Stimulated activated naive CD4-positive, alpha-beta T cell treated with Interleukin-2 at 50 U/mL for 16 hours (primary cell): ENCODE data around the gene NUAK1.

Source experiments
- DNase-seq: peaks from one replicate; lab custom pipeline; 2025; lab: John Stamatoyannopoulos, UW

The NUAK1 gene

GRCh38 chr12:106130474-106131113, 8.2 kb downstream of the NUAK1 start:
- no peak for DNase-seq

GRCh38 chr12:106128585-106129328, 10.0 kb downstream of the NUAK1 start:
- no peak for DNase-seq

DNA sequence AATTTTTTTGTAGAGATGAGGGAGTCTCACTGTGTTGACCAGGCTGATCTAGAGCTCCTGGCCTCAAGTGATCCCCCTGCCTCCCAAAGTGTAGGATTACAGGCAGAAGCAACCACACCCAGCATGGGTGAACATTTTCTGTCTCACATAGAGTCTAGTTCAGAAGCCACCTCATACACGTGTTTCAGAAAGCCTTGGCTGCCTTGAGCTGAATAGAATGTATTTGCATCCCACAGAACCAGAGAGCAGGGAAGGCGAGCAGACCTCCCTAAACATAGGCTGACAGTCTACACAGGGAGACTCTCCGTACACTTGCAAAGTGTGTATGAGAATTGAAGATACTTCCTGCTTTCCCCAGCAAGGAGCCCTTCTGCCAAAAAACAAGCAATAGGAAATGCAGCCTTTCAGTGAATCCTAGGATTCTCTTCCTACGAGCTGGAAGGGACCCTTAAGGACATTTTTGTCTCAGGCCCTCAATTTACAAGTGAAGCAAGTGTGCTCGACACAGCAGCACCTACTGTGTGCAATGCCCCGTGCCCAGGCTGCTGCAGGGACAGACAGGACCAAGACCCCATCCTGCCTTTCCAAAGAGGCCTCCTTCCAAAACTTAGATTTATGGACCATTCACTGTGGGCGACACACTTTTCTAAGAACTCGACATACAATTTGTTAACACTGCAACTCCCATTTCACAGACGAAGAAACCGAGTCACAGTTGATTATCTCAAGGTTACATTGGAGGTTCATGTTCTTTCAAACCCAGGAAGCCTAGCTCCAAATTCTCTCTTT, 11.2 kb downstream of the NUAK1 start:
- DNase-seq, result no peak

- DNase-seq, result no peak
These were observed 12.1 kb downstream of the NUAK1 start for GRCh38 chr12:106126441-106127337.

DNA sequence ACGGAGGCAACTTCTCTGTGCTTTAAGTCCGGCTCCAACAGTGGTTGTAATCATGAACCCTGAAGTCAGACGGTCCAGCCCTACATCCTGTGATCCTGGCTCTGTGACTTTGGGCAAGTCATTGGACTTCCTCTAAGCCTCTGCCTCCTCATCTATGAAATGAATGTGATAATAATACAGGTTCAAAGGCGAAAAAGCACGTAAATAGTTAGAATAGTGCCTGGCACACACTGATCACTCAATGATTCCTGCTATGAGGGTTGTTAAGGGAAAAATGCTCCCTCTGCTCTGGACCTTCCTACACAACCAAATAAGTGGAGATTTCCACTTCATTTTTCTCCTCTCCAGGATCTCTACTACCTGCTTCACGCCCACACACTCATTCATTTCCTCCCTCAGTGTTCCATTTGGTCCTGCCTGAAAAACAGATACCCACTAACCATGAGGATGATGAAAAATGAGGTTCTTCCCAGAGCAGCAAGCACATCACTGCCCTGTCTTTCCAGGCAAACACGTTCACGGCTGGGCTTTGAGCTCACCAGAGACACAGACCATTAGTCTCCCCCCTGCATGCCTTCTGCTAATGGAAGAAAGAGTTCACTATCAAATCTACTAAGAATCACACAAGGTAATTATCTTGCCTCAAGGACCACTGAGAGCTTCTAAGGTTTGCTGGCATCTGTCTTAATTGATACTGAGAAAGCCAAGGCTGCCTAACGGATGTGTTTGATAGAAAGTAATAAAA, 13.2 kb downstream of the NUAK1 start:
- DNase-seq, result no peak

GRCh38 chr12:106123551-106124081, 15.1 kb downstream of the NUAK1 start:
- no peak for DNase-seq

DNA sequence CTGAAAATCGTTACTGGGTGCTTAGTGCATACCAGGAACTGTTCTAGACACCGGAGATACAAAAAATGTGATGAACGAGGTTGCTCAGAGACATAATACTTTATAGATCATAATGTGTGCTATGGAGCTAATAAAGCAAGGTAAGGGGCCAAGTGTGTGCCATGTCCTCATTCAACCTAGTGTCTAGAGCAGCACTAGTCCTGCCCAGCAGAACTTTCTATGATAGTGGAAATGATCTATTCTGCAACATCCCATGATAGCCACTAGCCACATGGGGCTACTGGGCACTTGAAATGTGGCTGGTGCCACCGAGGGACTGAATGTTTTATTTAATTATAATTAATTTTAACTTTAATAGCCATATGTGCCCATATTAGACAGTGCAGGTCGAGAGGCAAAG, 15.6 kb downstream of the NUAK1 start:
- no peak for DNase-seq

- DNase-seq, result no peak
These were observed 16.8 kb downstream of the NUAK1 start for GRCh38 chr12:106122004-106122403.

DNA sequence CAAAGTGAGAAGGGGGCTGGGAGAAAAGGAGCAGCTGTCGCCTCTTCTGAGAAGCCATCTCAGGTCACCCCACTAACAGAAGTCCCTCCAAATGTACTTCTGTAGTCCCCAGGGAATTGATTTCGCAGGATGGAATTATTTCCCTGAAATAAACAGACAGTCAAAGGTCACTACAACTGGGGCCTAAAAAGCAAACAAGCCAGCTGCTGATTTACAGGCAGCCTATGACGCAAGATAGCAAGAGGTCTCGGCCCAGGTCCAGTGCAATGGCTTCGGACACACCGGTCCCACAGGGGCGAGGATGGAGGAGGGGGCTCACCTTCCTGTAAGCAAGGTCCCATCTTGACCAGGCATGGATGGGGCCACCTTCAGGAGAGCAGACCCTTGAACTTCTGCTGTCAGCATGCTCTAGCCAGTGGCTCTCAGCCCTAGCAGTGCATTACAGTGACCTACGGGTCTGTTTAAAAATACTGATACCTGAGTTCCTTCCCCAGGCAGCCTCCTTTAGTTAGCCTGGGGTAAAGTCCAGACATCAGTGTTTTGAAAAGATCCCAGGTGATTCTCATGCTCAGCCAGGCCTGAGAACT, 18.1 kb downstream of the NUAK1 start:
- DNase-seq, result no peak

GRCh38 chr12:106119301-106119700, 19.5 kb downstream of the NUAK1 start:
- DNase-seq, result no peak

DNA sequence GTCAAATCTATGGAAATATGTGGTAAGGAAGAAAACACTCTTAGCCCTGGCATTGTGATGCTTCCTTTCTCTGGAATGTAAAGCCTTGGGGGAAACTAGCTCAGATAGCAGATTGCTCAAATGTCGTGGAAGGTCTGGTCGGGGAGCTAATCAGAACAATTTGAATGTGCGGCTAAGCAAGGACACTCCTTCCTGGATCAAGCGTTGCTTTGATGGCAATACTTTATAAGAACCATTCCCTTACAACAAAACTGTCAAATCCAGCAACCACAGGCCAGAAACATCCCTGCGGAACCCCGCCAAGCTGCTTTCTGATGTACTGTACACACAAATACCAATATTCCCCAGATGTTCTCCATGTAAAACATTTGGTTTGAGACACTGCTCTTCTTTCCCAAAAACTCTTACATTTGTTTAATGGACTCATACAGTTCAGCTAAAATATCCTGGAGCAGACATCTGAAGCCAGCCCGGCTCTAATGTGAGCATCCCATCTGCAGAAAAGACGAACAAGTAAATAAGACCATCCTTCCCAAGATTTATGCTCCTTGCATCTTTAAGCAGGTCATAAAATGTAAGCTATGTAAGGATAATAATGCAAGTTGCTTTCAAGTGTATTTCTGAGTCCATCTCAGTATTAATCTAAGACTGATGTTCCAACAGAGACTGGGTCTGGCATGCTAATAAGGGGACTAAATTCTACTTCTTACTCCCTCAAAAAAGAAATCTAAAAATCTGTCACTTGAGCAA, 20.2 kb downstream of the NUAK1 start:
- DNase-seq, result no peak

DNA sequence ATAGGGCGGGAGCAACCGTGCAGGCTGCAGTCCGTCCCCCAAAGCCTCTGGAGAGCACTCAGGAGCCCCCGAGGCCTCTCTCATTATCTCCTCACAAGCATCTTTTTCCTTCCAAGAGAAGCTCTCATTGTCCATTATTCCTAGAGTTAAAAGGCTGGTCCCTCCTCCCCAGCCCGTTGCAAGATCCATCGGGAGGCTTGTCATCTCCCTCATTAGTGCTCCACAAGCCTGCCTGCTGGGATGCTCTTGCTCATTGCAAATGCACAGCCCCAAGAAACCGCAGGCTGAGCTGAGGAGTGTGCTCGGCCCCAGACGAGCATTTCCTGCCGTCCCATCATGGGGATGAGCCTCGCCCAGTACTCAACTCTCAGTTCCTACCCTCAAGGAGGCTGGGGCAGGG, 23.3 kb downstream of the NUAK1 start:
- no peak for DNase-seq

DNA sequence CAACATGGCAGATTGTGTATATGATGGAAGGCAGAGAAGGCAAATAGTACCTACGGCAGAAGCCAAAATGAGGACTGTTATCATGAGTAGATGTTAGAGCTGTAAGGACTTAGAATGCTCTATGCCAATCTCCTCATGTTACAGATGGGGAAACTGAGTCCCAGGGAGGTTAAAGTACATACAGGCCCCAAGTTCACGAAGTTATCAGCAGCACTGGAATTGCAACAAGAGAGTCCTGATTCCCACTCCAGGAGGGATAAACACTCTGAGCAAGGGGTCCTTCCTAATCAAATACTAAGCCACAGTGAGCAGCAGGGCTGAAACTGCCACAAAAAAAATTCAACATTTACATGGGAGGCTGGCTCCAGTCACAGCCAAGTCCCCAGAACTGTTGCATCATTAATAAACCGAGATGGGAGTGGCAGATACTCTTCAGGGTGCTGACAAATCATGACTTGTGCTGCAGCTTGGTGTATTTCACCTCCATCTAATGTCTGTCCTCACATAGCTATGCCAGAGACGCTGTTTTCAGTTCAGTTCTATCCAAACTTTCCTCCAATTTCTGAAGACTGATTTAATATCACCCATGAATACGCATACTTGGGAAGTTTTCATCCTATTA, 24.2 kb downstream of the NUAK1 start:
- DNase-seq, result no peak

DNA sequence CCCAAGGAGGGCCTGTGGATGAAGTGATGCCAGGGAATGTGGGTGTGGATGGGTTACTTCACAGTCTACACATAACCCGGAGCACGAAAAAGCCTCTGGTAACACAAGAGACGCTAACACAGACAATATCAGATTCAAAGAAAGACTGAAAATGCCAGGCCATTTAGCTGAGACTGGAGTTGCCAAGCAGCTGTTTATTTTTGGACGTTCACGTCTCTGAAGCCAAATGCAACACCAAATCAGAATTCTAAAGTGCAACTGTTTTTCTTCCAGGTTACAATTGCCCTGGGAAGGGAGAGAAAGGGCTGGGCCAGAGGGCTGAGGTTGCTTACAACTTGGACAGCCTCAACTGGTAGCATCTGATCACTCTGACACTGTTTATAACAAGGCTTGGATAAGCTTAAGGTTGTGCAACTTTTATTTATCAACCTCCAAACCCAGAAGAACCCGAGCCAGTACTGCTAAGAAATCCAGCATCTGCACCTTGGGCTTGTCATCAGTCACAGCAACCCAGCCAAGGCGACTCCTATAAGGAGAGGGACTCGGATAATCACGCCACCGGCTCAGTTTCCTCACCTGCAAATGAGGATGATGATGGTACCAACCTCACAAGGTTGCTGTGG, 24.8 kb downstream of the NUAK1 start:
- no peak for DNase-seq

GRCh38 chr12:106113446-106113823, 25.3 kb downstream of the NUAK1 start:
- DNase-seq, result no peak

DNA sequence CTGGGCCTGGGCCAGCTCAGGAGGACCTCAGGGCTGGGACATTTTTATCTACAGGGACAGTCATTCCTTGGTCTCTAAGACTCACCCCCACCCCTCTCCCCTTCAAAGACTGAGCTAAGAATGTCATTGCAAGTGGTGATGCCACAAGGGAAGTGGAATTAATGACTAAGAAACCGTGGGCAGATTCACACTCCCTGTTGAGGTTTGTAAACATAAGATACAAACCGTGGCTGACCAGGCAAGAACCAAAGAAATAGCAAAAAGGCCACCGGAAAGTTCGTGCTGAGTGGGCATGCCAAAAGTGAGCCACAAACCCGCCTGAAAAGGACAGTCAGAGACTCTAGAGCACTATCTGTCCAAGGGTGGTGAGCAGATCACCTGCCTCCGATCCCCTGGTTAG, 25.7 kb downstream of the NUAK1 start:
- no peak for DNase-seq

- no peak for DNase-seq
These were observed 26.5 kb downstream of the NUAK1 start for GRCh38 chr12:106112145-106112821.

DNA sequence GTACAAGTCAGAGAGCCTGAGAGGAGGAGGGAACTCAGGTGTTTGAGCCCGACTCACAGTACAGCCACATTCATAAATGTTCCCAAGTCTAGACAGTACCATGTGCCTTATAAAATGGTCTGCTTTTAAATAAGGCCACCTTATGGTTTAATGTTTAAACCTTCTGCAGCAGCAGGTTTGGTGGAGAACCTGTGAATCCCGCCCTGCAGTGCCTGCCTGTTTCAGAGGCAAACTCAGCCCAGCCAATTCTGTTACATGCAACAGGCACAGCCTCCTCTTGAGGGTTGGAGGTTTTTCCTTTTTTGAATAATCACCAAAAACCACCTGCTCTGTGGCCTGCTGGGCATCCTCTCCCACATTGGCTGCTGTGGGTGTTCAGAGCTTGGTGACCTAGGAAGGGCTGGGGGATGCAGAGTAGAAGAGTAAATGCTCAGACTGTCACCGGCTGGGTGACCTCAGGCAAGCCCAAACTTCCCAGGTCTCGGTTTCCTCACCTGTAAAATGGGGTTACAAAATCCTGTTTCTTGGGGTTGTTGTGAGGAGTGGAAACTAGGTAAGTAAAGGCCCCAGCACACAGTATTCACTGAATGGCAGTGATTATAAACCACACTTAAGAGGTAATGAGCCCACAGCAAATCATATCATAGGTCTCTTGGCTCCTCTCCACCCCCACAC, 28.0 kb downstream of the NUAK1 start:
- DNase-seq, result no peak
